ENCODE results near the gene CASD1.

- TF ChIP-seq CTCF (IDR thresholded peaks at IDR 0.05) (no peak), POLR2A (IDR thresholded peaks at IDR 0.05) (no peak)
These were observed 86.1 kb downstream of the CASD1 start for GRCh38 chr7:94595717-94596116.

All from lower leg skin (tissue), 3 donors.